ENCODE measurements around the gene DOCK1.

Gene DOCK1

GRCh38 chr10:127043301-127043700 is 138.1 kb downstream of the DOCK1 start:
- Histone ChIP-seq H3K27ac (ENCODE audit: low read depth, low read length) (no peak overlapping the region), H3K4me1 (ENCODE audit: control insufficient read depth in 1 of 2, insufficient read depth in 2 of 2, low read length in 2 of 2) (peaks cover 0 to 2% of the 10 kb centered on the region in 2 experiments)
- no CpG with 5 or more reads among the region's 9 CpGs for WGBS (ENCODE audit: extremely low coverage, insufficient coverage, insufficient read length)

GRCh38 chr10:127044186-127044585 is 139.0 kb downstream of the DOCK1 start:
- no peak overlapping the region for H2AFZ ChIP-seq (ENCODE audit: insufficient read depth, low read length, poor library complexity)
- no peak overlapping the region for H4K8ac ChIP-seq (ENCODE audit: low read depth, low read length)
- no peak overlapping the region for H3K18ac ChIP-seq (ENCODE audit: low read length)
- H3K9me3 ChIP-seq (ENCODE audit: insufficient read depth, low read depth, low read length), result peaks cover 3% of the 10 kb centered on the region
- H3K4me3 ChIP-seq (ENCODE audit: low read depth, low read length), result no peak overlapping the region
- peaks cover 29 to 49% of the 10 kb centered on the region in 2 experiments for H3K36me3 ChIP-seq (ENCODE audit: control insufficient read depth in 1 of 2, insufficient read depth in 2 of 2, low read length in 2 of 2)
- H3K4me2 ChIP-seq (ENCODE audit: low read length), result no peak overlapping the region
- no peak overlapping the region for H2AK5ac ChIP-seq (ENCODE audit: low read length)
- WGBS (ENCODE audit: extremely low coverage, insufficient coverage, insufficient read length), result no CpG with 5 or more reads among the region's 8 CpGs
- no peak overlapping the region for H4K12ac ChIP-seq (ENCODE audit: low read depth, low read length)
- no peak overlapping the region for H3K27ac ChIP-seq (ENCODE audit: low read depth, low read length)
- no peak overlapping the region for H2BK12ac ChIP-seq (ENCODE audit: low read length)
- no peak overlapping the region for H2BK5ac ChIP-seq (ENCODE audit: low read depth, low read length, poor library complexity)
- no peak overlapping the region for H3K9ac ChIP-seq (ENCODE audit: low read length)
- no peaks in the 10 kb centered on the region for H3K79me1 ChIP-seq (ENCODE audit: low read length)
- H3K23ac ChIP-seq (ENCODE audit: low read length), result no peak overlapping the region
- H3K79me2 ChIP-seq (ENCODE audit: control insufficient read depth, insufficient read depth, low read length, poor library complexity), result no peaks in the 10 kb centered on the region
- no peak overlapping the region for H2BK120ac ChIP-seq (ENCODE audit: insufficient read depth, low read length, poor library complexity)
- H3K4me1 ChIP-seq (ENCODE audit: control insufficient read depth in 1 of 2, insufficient read depth in 2 of 2, low read length in 2 of 2), result peaks cover 0 to 2% of the 10 kb centered on the region in 2 experiments
- DNase-seq, result peak in 1 of 2 donors; percentile 15
- H3K27me3 ChIP-seq (ENCODE audit: insufficient read depth, low read length), result no peaks in the 10 kb centered on the region
- no peak overlapping the region for H3K4ac ChIP-seq (ENCODE audit: low read depth, low read length)
- no peak overlapping the region for H4K91ac ChIP-seq (ENCODE audit: low read depth, low read length)
- no peak overlapping the region for H3K14ac ChIP-seq (ENCODE audit: low read length)

More at GRCh38 chr10:127043301-127043700, 138.1 kb downstream of the DOCK1 start:
- H2BK5ac ChIP-seq (ENCODE audit: low read depth, low read length, poor library complexity), result no peak overlapping the region
- no peak overlapping the region for H3K4ac ChIP-seq (ENCODE audit: low read depth, low read length)
- peaks cover 3% of the 10 kb centered on the region for H3K9me3 ChIP-seq (ENCODE audit: insufficient read depth, low read depth, low read length)
- H2AK5ac ChIP-seq (ENCODE audit: low read length), result no peak overlapping the region
- no peak overlapping the region for H2BK12ac ChIP-seq (ENCODE audit: low read length)
- H3K36me3 ChIP-seq (ENCODE audit: control insufficient read depth in 1 of 2, insufficient read depth in 2 of 2, low read length in 2 of 2), result peaks cover 34 to 54% of the 10 kb centered on the region in 2 experiments
- no peak overlapping the region for H3K9ac ChIP-seq (ENCODE audit: low read length)
- no peak overlapping the region for H4K8ac ChIP-seq (ENCODE audit: low read depth, low read length)
- H4K12ac ChIP-seq (ENCODE audit: low read depth, low read length), result no peak overlapping the region
- no peak overlapping the region for H3K18ac ChIP-seq (ENCODE audit: low read length)
- no peak overlapping the region for H3K23ac ChIP-seq (ENCODE audit: low read length)
- H3K79me2 ChIP-seq (ENCODE audit: control insufficient read depth, insufficient read depth, low read length, poor library complexity), result no peaks in the 10 kb centered on the region
- H3K4me3 ChIP-seq (ENCODE audit: low read depth, low read length), result no peak overlapping the region
- H3K79me1 ChIP-seq (ENCODE audit: low read length), result no peaks in the 10 kb centered on the region
- no peak overlapping the region for H3K14ac ChIP-seq (ENCODE audit: low read length)
- H2BK120ac ChIP-seq (ENCODE audit: insufficient read depth, low read length, poor library complexity), result no peak overlapping the region
- no peak for DNase-seq
- H2AFZ ChIP-seq (ENCODE audit: insufficient read depth, low read length, poor library complexity), result no peak overlapping the region
- no peak overlapping the region for H4K91ac ChIP-seq (ENCODE audit: low read depth, low read length)
- no peak overlapping the region for H3K4me2 ChIP-seq (ENCODE audit: low read length)
- H3K27me3 ChIP-seq (ENCODE audit: insufficient read depth, low read length), result no peaks in the 10 kb centered on the region

GRCh38 chr10:127046975-127047877 is 142.0 kb downstream of the DOCK1 start:
- Histone ChIP-seq H3K79me1 (ENCODE audit: low read length) (no peaks in the 10 kb centered on the region), H3K18ac (ENCODE audit: low read length) (no peak overlapping the region), H3K4me2 (ENCODE audit: low read length) (no peak overlapping the region), H4K12ac (ENCODE audit: low read depth, low read length) (no peak overlapping the region), H3K36me3 (ENCODE audit: control insufficient read depth in 1 of 2, insufficient read depth in 2 of 2, low read length in 2 of 2) (peaks cover 18 to 28% of the 10 kb centered on the region in 2 experiments), H3K4me1 (ENCODE audit: control insufficient read depth in 1 of 2, insufficient read depth in 2 of 2, low read length in 2 of 2) (peaks cover 0 to 2% of the 10 kb centered on the region in 2 experiments), H2BK12ac (ENCODE audit: low read length) (no peak overlapping the region), H4K8ac (ENCODE audit: low read depth, low read length) (no peak overlapping the region), H3K27me3 (ENCODE audit: insufficient read depth, low read length) (no peaks in the 10 kb centered on the region), H3K27ac (ENCODE audit: low read depth, low read length) (no peak overlapping the region), H2BK5ac (ENCODE audit: low read depth, low read length, poor library complexity) (no peak overlapping the region), H2BK120ac (ENCODE audit: insufficient read depth, low read length, poor library complexity) (no peak overlapping the region), H3K4me3 (ENCODE audit: low read depth, low read length) (no peak overlapping the region), H3K14ac (ENCODE audit: low read length) (no peak overlapping the region), H2AFZ (ENCODE audit: insufficient read depth, low read length, poor library complexity) (no peak overlapping the region), H3K9me3 (ENCODE audit: insufficient read depth, low read depth, low read length) (peaks cover 3% of the 10 kb centered on the region), H4K91ac (ENCODE audit: low read depth, low read length) (no peak overlapping the region), H3K4ac (ENCODE audit: low read depth, low read length) (no peak overlapping the region), H3K79me2 (ENCODE audit: control insufficient read depth, insufficient read depth, low read length, poor library complexity) (no peaks in the 10 kb centered on the region), H2AK5ac (ENCODE audit: low read length) (no peak overlapping the region), H3K9ac (ENCODE audit: low read length) (no peak overlapping the region), H3K23ac (ENCODE audit: low read length) (no peak overlapping the region)
- WGBS (ENCODE audit: extremely low coverage, insufficient coverage, insufficient read length), result no CpG with 5 or more reads among the region's 7 CpGs
- no peak for DNase-seq

GRCh38 chr10:127047878-127048238 is 142.6 kb downstream of the DOCK1 start:
- no peaks in the 10 kb centered on the region for H3K79me1 ChIP-seq (ENCODE audit: low read length)
- no peak overlapping the region for H3K14ac ChIP-seq (ENCODE audit: low read length)
- no CpG with 5 or more reads among the region's 6 CpGs for WGBS (ENCODE audit: extremely low coverage, insufficient coverage, insufficient read length)
- no peak overlapping the region for H4K12ac ChIP-seq (ENCODE audit: low read depth, low read length)
- no peaks in the 10 kb centered on the region for H3K27me3 ChIP-seq (ENCODE audit: insufficient read depth, low read length)
- H3K18ac ChIP-seq (ENCODE audit: low read length), result no peak overlapping the region
- H4K91ac ChIP-seq (ENCODE audit: low read depth, low read length), result no peak overlapping the region
- H3K4ac ChIP-seq (ENCODE audit: low read depth, low read length), result no peak overlapping the region
- no peak overlapping the region for H4K8ac ChIP-seq (ENCODE audit: low read depth, low read length)
- H3K4me3 ChIP-seq (ENCODE audit: low read depth, low read length), result no peak overlapping the region
- H3K9me3 ChIP-seq (ENCODE audit: insufficient read depth, low read depth, low read length), result peaks cover 3% of the 10 kb centered on the region
- H2AK5ac ChIP-seq (ENCODE audit: low read length), result no peak overlapping the region
- no peak overlapping the region for H3K27ac ChIP-seq (ENCODE audit: low read depth, low read length)
- H3K36me3 ChIP-seq (ENCODE audit: control insufficient read depth in 1 of 2, insufficient read depth in 2 of 2, low read length in 2 of 2), result peaks cover 19 to 27% of the 10 kb centered on the region in 2 experiments
- H2AFZ ChIP-seq (ENCODE audit: insufficient read depth, low read length, poor library complexity), result no peak overlapping the region
- H2BK120ac ChIP-seq (ENCODE audit: insufficient read depth, low read length, poor library complexity), result no peak overlapping the region
- H3K79me2 ChIP-seq (ENCODE audit: control insufficient read depth, insufficient read depth, low read length, poor library complexity), result no peaks in the 10 kb centered on the region
- H3K4me2 ChIP-seq (ENCODE audit: low read length), result no peak overlapping the region
- H3K23ac ChIP-seq (ENCODE audit: low read length), result no peak overlapping the region
- no peak for DNase-seq
- no peak overlapping the region for H2BK5ac ChIP-seq (ENCODE audit: low read depth, low read length, poor library complexity)
- H3K9ac ChIP-seq (ENCODE audit: low read length), result no peak overlapping the region
- no peak overlapping the region for H2BK12ac ChIP-seq (ENCODE audit: low read length)
- H3K4me1 ChIP-seq (ENCODE audit: control insufficient read depth in 1 of 2, insufficient read depth in 2 of 2, low read length in 2 of 2), result peaks cover 0 to 2% of the 10 kb centered on the region in 2 experiments

Data from trophoblast cell (in vitro differentiated cells and primary cell).